ENCODE results near the gene FGF4.

The FGF4 gene

DNA sequence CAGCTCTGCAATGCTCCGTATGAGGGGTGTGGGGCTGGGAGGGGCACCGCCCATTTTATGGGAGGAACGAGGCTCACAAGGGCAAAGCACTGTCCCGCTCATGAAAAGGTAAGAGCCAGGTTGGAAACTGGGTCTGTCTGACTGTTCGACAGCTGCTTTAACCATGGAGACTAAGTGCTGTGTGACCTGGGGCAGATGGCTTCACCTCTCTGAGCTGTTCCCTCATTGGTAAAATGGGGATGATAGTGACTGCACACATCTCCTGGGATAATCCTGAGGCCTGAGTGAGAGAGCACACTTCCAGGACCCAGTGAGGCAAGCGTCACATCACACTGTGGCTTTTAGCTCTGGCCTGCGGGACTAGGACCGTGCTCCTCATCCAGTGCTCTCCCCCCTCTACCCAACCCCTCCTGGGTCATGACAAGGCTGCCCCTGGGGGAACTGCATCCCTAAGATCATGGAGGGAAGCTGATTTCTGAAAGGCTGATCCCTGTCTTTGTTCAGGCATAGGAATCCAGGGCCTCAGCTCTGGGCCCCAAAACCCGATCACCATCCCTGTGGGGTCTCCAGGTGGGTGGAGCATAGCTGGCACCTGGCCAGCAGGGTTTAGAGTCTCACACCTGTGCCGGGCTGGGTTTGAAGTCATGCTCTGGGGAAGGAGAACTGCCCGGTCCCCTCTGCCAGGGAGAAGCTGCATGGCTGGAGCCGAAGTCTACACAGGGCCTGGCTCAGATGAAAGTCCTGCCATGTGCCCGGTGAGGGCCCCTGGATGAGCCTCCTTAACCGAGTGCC, 22.8 kb upstream of the FGF4 start:
- WGBS, 2 experiments = 91 to 95% methylated on average over 14 of the region's 14 CpGs
- Histone ChIP-seq H3K4me1 (ENCODE audit: control insufficient read depth, insufficient read depth, low read length) (no peaks in the 10 kb centered on the region), H3K36me3 (ENCODE audit: control insufficient read depth, insufficient read depth, low read length) (no peaks in the 10 kb centered on the region), H3K4me3 (ENCODE audit: insufficient read depth, low read depth, low read length) (no peak overlapping the region), H3K27ac (ENCODE audit: insufficient read depth, low read depth, low read length, poor library complexity, severe bottlenecking) (no peak overlapping the region), H3K9me3 (ENCODE audit: control insufficient read depth, low read length) (no peaks in the 10 kb centered on the region), H3K27me3 (ENCODE audit: control insufficient read depth, insufficient read depth, low read length, poor library complexity, severe bottlenecking) (no peaks in the 10 kb centered on the region)

DNA sequence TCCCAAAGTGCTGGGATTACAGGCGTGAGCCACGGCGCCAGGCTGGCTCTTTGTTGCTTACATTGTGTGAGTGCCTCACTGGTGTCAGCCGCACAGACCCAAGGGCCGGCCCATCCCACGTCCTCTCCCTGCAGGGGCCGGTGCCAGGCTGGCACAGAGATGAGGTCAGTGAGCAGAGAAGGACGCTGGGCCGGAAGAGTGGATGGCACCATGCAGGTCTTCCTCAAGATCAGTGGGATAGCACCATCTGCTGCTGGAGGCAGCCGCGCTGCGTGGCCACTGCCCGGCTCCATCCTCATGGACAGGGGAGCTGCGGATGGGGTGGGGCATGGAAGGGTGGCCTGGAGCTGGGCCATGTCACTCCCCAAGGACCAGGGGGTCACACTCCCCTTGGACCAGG, 22.0 kb upstream of the FGF4 start:
- H3K36me3 ChIP-seq (ENCODE audit: control insufficient read depth, insufficient read depth, low read length) = no peaks in the 10 kb centered on the region
- H3K27ac ChIP-seq (ENCODE audit: insufficient read depth, low read depth, low read length, poor library complexity, severe bottlenecking) = no peak overlapping the region
- H3K4me3 ChIP-seq (ENCODE audit: insufficient read depth, low read depth, low read length) = no peak overlapping the region
- no peaks in the 10 kb centered on the region for H3K9me3 ChIP-seq (ENCODE audit: control insufficient read depth, low read length)
- H3K27me3 ChIP-seq (ENCODE audit: control insufficient read depth, insufficient read depth, low read length, poor library complexity, severe bottlenecking) = no peaks in the 10 kb centered on the region
- WGBS, 2 experiments = 84 to 87% methylated on average over 14 of the region's 14 CpGs
- H3K4me1 ChIP-seq (ENCODE audit: control insufficient read depth, insufficient read depth, low read length) = no peaks in the 10 kb centered on the region

DNA sequence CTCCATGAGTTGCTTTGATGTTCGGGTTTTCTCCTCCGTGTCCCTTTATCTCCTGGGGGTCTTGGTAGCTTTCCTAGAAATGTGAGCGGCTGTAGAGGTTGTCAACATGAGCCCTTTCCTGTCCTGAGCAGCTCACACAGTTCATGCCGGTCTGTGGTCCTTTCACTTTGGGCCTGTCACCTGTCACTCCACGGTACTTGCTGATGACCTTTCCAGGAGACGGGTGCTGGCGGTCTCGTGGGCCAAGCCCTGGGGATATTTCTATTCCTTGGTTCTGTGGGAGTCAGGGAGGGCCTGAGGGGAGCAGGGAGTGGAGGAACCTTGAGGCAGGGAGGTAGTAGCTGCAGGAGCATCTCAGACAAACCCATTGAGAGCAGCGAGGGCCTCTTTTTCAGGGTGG, 20.9 kb upstream of the FGF4 start:
- no peak overlapping the region for H3K27ac ChIP-seq (ENCODE audit: insufficient read depth, low read depth, low read length, poor library complexity, severe bottlenecking)
- WGBS, 2 experiments = 93 to 94% methylated on average over 9 of the region's 9 CpGs
- no peaks in the 10 kb centered on the region for H3K36me3 ChIP-seq (ENCODE audit: control insufficient read depth, insufficient read depth, low read length)

DNA sequence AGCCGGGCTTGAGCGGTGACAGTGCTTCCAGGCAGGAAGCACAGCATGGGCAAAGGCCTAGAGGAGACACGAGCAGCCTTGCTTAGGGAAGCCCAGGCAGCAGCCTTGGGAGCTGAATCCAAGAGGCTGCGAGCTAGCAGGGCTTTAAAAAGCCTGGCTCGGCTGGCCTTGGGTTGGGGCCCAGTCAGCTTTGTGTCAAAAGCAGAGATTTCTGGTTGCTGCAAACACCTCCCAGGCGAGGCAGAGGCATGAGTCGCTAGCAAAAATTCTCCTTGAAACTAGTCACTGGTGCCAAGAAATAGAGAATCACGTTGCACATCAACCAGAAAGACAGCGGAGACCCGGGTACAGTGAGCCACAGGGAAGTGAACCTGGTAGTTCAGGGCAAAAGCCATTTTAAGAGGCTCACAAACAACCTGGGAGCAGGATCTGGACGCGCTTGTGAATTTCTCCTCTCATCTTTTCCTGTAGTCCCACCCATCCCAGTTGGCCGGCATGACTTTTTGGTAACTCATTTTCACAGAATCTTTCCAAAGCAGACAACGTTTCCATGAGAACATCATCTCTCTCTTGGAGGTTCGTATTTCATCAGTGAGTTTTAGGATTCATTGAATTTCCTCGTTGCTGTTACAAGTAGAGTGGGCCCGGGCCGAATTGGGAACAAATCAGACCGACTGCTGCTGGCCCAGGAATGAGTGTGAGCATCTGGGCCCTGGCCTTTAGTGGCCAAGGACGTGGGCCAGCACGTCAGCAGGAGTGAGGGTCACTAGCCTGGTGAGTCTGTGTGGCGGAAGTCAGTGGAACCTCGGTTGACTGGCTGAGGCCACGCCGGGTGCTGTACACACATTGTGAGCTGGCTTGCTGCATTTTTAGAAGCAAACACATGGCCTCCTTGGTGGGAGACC, 16.4 kb upstream of the FGF4 start:
- Histone ChIP-seq H3K9me3 (ENCODE audit: control insufficient read depth, low read length) (no peaks in the 10 kb centered on the region), H3K4me3 (ENCODE audit: insufficient read depth, low read depth, low read length) (no peak overlapping the region), H3K36me3 (ENCODE audit: control insufficient read depth, insufficient read depth, low read length) (no peaks in the 10 kb centered on the region), H3K4me1 (ENCODE audit: control insufficient read depth, insufficient read depth, low read length) (no peaks in the 10 kb centered on the region), H3K27me3 (ENCODE audit: control insufficient read depth, insufficient read depth, low read length, poor library complexity, severe bottlenecking) (no peaks in the 10 kb centered on the region), H3K27ac (ENCODE audit: insufficient read depth, low read depth, low read length, poor library complexity, severe bottlenecking) (no peak overlapping the region)
- 92 to 93% methylated on average over 25 of the region's 25 CpGs for WGBS, 2 experiments

More for the DNA sequence above, 20.9 kb upstream of the FGF4 start:
- H3K27me3 ChIP-seq (ENCODE audit: control insufficient read depth, insufficient read depth, low read length, poor library complexity, severe bottlenecking) = no peaks in the 10 kb centered on the region
- no peaks in the 10 kb centered on the region for H3K9me3 ChIP-seq (ENCODE audit: control insufficient read depth, low read length)
- no peak overlapping the region for H3K4me3 ChIP-seq (ENCODE audit: insufficient read depth, low read depth, low read length)
- no peaks in the 10 kb centered on the region for H3K4me1 ChIP-seq (ENCODE audit: control insufficient read depth, insufficient read depth, low read length)

DNA sequence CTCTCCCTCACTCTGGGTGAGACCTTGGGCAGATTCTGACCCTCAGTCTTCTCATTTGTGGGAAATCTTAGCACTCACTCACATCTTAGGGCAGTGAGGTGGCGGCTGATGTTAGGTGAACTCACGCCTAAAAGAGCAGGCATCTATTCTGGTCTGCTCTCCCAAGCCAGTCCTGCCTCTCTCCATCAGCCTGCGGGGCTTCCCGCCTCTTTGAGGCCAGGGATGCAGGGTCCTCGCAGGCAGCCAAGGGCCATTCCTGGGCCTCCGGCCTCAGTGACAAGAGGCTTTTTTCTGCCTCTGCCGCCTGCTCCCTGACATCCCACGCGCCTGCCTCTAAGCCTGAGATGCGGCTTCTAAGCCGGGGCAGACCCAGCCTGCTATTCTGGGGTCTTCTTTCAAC, 13.8 kb upstream of the FGF4 start:
- H3K4me1 ChIP-seq (ENCODE audit: control insufficient read depth, insufficient read depth, low read length) = no peaks in the 10 kb centered on the region
- 89 to 90% methylated on average over 11 of the region's 11 CpGs for WGBS, 2 experiments
- H3K36me3 ChIP-seq (ENCODE audit: control insufficient read depth, insufficient read depth, low read length) = no peaks in the 10 kb centered on the region
- no peaks in the 10 kb centered on the region for H3K27me3 ChIP-seq (ENCODE audit: control insufficient read depth, insufficient read depth, low read length, poor library complexity, severe bottlenecking)
- no peak overlapping the region for H3K27ac ChIP-seq (ENCODE audit: insufficient read depth, low read depth, low read length, poor library complexity, severe bottlenecking)
- H3K9me3 ChIP-seq (ENCODE audit: control insufficient read depth, low read length) = no peaks in the 10 kb centered on the region
- no peak overlapping the region for H3K4me3 ChIP-seq (ENCODE audit: insufficient read depth, low read depth, low read length)

DNA sequence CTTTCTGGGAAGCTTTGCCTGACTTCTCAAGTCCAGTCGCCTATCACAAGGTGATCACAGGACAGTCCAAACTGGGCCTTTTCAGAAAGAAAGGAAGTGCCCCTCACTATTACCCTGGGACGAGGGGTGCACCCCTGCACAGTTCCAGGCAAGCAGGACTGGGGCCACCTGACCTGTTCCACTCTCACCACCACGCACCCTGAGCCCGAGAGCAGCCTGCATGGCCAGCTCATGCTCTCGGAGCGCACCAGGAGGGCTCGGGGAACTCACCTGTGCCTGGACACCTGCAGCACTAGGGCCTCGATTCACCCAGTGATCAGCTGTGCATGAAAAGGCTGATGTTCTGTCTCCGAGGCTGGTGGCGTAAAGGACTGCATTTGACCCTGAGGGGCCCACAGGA, 12.8 kb upstream of the FGF4 start:
- H3K27ac ChIP-seq (ENCODE audit: insufficient read depth, low read depth, low read length, poor library complexity, severe bottlenecking) = no peak overlapping the region
- H3K4me1 ChIP-seq (ENCODE audit: control insufficient read depth, insufficient read depth, low read length) = no peaks in the 10 kb centered on the region
- 91 to 94% methylated on average over 10 of the region's 10 CpGs for WGBS, 2 experiments

DNA sequence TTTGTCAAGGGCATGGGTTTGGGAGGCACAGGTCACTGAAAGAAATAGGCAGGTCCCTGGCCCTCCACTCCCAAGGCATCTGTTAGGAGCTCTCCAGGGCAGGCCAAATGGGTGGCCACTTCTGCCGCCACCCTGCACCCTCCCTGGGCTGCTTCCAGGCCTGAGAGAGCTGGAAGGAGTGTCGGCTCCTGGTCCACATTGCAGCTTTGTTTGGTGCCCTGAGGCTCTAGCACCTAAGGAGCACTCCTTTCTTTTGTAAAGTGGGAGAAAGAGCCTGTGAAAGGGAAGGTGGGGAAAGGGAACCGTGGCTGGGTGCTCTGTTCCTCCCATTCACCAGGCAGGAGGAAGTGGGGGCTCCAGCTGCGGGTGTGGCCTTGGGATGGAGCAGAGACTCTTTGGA, 12.3 kb upstream of the FGF4 start:
- 45 to 48% methylated on average over 4 of the region's 4 CpGs for WGBS, 2 experiments

More for the DNA sequence above, 12.8 kb upstream of the FGF4 start:
- H3K9me3 ChIP-seq (ENCODE audit: control insufficient read depth, low read length) = no peaks in the 10 kb centered on the region
- H3K4me3 ChIP-seq (ENCODE audit: insufficient read depth, low read depth, low read length) = no peak overlapping the region
- H3K36me3 ChIP-seq (ENCODE audit: control insufficient read depth, insufficient read depth, low read length) = no peaks in the 10 kb centered on the region
- H3K27me3 ChIP-seq (ENCODE audit: control insufficient read depth, insufficient read depth, low read length, poor library complexity, severe bottlenecking) = no peaks in the 10 kb centered on the region

DNA sequence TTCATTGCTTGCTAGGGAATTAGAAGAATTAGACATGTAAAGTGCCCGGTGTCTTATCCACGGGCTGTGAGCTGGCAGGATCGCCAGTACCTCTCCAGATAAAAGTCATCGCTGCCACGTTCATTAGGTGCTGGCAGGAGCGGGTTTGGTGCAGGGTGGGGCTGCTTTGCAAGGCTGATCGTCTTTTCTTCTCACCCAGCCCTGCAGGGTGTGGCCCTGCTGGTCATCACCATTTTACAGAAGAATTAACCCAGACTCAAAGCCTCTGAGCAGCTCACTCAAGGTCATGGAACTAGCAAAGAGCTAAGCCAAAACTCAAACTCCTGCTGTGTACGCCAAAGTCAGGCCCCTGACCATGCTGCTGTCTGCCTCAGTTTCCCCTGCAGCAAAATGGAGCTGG, 6.1 kb upstream of the FGF4 start:
- no peaks in the 10 kb centered on the region for H3K36me3 ChIP-seq (ENCODE audit: control insufficient read depth, insufficient read depth, low read length)
- H3K27me3 ChIP-seq (ENCODE audit: control insufficient read depth, insufficient read depth, low read length, poor library complexity, severe bottlenecking) = peaks cover 15% of the 10 kb centered on the region
- no peaks in the 10 kb centered on the region for H3K9me3 ChIP-seq (ENCODE audit: control insufficient read depth, low read length)
- H3K27ac ChIP-seq (ENCODE audit: insufficient read depth, low read depth, low read length, poor library complexity, severe bottlenecking) = no peak overlapping the region
- WGBS, 2 experiments = 79 to 83% methylated on average over 8 of the region's 8 CpGs
- H3K4me3 ChIP-seq (ENCODE audit: insufficient read depth, low read depth, low read length) = no peak overlapping the region
- H3K4me1 ChIP-seq (ENCODE audit: control insufficient read depth, insufficient read depth, low read length) = no peaks in the 10 kb centered on the region

More for the DNA sequence above, 12.3 kb upstream of the FGF4 start:
- Histone ChIP-seq H3K27me3 (ENCODE audit: control insufficient read depth, insufficient read depth, low read length, poor library complexity, severe bottlenecking) (no peaks in the 10 kb centered on the region), H3K9me3 (ENCODE audit: control insufficient read depth, low read length) (no peaks in the 10 kb centered on the region), H3K4me3 (ENCODE audit: insufficient read depth, low read depth, low read length) (no peak overlapping the region), H3K36me3 (ENCODE audit: control insufficient read depth, insufficient read depth, low read length) (no peaks in the 10 kb centered on the region), H3K4me1 (ENCODE audit: control insufficient read depth, insufficient read depth, low read length) (no peaks in the 10 kb centered on the region), H3K27ac (ENCODE audit: insufficient read depth, low read depth, low read length, poor library complexity, severe bottlenecking) (no peak overlapping the region)

DNA sequence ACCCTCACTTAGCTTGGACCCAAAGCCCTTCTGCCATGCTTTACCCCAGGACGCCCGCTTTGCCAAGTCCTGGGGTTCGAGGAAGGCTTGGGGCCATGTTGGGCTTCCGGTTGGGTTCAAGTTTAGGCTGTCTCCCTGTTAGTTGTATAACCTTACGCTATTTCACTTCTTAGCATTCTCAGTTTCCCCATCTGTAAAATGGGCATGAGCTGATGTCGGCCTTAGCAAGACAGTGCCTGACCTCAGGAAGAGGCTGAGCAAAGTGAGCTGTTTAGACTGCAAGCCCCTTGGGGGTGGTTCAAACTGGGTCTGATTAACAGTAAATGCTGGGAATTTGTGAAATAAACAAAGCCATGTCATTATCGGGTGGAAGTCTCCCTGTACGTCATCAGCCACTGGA, 3.2 kb upstream of the FGF4 start:
- Histone ChIP-seq H3K27me3 (ENCODE audit: control insufficient read depth, insufficient read depth, low read length, poor library complexity, severe bottlenecking) (peaks cover 43% of the 10 kb centered on the region), H3K9me3 (ENCODE audit: control insufficient read depth, low read length) (no peaks in the 10 kb centered on the region), H3K27ac (ENCODE audit: insufficient read depth, low read depth, low read length, poor library complexity, severe bottlenecking) (no peak overlapping the region), H3K4me3 (ENCODE audit: insufficient read depth, low read depth, low read length) (no peak overlapping the region), H3K36me3 (ENCODE audit: control insufficient read depth, insufficient read depth, low read length) (no peaks in the 10 kb centered on the region), H3K4me1 (ENCODE audit: control insufficient read depth, insufficient read depth, low read length) (peaks cover 15% of the 10 kb centered on the region)
- 95 to 96% methylated on average over 8 of the region's 8 CpGs for WGBS, 2 experiments
